IPS DF 19.7 (cell line): Measurements from ENCODE around the gene PABPN1L.

Source experiments
- DNase-seq: peaks from one replicate; pipeline ENCODE4 v3.0.0-alpha.2; 2013; ENCODE audit warnings: low read depth, low spot score

PABPN1L gene

GRCh38 chr16:88866151-88866920 is at the start of gene PABPN1L:
Gene PABPN1L (minus strand): TSS chr16:88866660. CDS start chr16:88866606, 54 bp downstream.
- no peak for DNase-seq

GRCh38 chr16:88915639-88916327 is 49.3 kb upstream of the PABPN1L start:
- DNase-seq = no peak

GRCh38 chr16:88914750-88915368 is 48.4 kb upstream of the PABPN1L start:
- no peak for DNase-seq

- DNase-seq = no peak
These were observed 47.4 kb upstream of the PABPN1L start for GRCh38 chr16:88913870-88914269.

GRCh38 chr16:88913001-88913612 is 46.6 kb upstream of the PABPN1L start:
- DNase-seq = no peak

GRCh38 chr16:88912556-88912955 is 46.1 kb upstream of the PABPN1L start:
- DNase-seq = no peak

GRCh38 chr16:88911946-88912310 is 45.5 kb upstream of the PABPN1L start:
- no peak for DNase-seq

- no peak for DNase-seq
These were observed 44.9 kb upstream of the PABPN1L start for GRCh38 chr16:88911136-88911945.

- no peak for DNase-seq
These were observed 44.0 kb upstream of the PABPN1L start for GRCh38 chr16:88910284-88911135.

GRCh38 chr16:88909431-88910210 is 43.2 kb upstream of the PABPN1L start:
- DNase-seq = no peak

GRCh38 chr16:88908307-88908706 is 41.8 kb upstream of the PABPN1L start:
- DNase-seq = no peak

GRCh38 chr16:88907768-88908167 is 41.3 kb upstream of the PABPN1L start:
- DNase-seq = no peak

- DNase-seq = no peak
These were observed 40.2 kb upstream of the PABPN1L start for GRCh38 chr16:88906535-88907105.

GRCh38 chr16:88906020-88906419 is 39.6 kb upstream of the PABPN1L start:
- no peak for DNase-seq

GRCh38 chr16:88905563-88905962 is 39.1 kb upstream of the PABPN1L start:
- no peak for DNase-seq

- no peak for DNase-seq
These were observed 38.4 kb upstream of the PABPN1L start for GRCh38 chr16:88904676-88905365.

GRCh38 chr16:88903267-88903666 is 36.8 kb upstream of the PABPN1L start:
- no peak for DNase-seq

GRCh38 chr16:88902744-88903143 is 36.3 kb upstream of the PABPN1L start:
- DNase-seq = no peak
